Fibroblast of lung (primary cell): ENCODE results near the gene CD160.
"Not testable (repeated sequence)": the region's sequence is repeated elsewhere in the genome, so short reads cannot be mapped to it uniquely, and the experiment has no call there.

Experiments used
- EZH2 ChIP-seq: IDR thresholded peaks from 2 replicates; pipeline ENCODE4 v1.5.1; 2012; ENCODE audit warnings: low read length, control low read depth, mild to moderate bottlenecking; ENCODE audit errors: missing control alignments
- TF ChIP-seq, protein P1 (sequence below), 2 donors: IDR thresholded peaks in 1 of 2; conservative IDR thresholded peaks in 1 of 2; 1 replicate in 1 of 2; 2 replicates in 1 of 2; pipeline ENCODE4 v1.5.1; 2011 to 2012; ENCODE audit warnings: low read length in 2 of 2, control low read depth in 1 of 2, inconsistent platforms in 1 of 2, low read depth in 1 of 2, mild to moderate bottlenecking in 1 of 2

GRCh38 chr1:145766926-145767325, 47.6 kb downstream of the CD160 start:
- TF ChIP-seq, protein P1, sequence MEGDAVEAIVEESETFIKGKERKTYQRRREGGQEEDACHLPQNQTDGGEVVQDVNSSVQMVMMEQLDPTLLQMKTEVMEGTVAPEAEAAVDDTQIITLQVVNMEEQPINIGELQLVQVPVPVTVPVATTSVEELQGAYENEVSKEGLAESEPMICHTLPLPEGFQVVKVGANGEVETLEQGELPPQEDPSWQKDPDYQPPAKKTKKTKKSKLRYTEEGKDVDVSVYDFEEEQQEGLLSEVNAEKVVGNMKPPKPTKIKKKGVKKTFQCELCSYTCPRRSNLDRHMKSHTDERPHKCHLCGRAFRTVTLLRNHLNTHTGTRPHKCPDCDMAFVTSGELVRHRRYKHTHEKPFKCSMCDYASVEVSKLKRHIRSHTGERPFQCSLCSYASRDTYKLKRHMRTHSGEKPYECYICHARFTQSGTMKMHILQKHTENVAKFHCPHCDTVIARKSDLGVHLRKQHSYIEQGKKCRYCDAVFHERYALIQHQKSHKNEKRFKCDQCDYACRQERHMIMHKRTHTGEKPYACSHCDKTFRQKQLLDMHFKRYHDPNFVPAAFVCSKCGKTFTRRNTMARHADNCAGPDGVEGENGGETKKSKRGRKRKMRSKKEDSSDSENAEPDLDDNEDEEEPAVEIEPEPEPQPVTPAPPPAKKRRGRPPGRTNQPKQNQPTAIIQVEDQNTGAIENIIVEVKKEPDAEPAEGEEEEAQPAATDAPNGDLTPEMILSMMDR (conservative IDR thresholded peaks at IDR 0.05 in 1 of 2, IDR thresholded peaks at IDR 0.05 in 1 of 2; ENCODE audit: low read depth in 1 of 2, low read length in 2 of 2): not testable (repeated sequence)
- TF ChIP-seq EZH2: not testable (repeated sequence)
